Neural cell (in vitro differentiated cells): ENCODE data around the gene CACNA2D2.

Experiments
- CTCF ChIP-seq: fragments of 450-650 bp; IDR thresholded peaks from 2 replicates; pipeline ENCODE4 v1.5.1; 2014; ENCODE audit warnings: antibody characterized with exemption, mild to moderate bottlenecking, moderate library complexity; ENCODE audit not compliant: poor library complexity, severe bottlenecking
- EP300 ChIP-seq: fragments of 450-650 bp; conservative IDR thresholded peaks from 2 replicates; pipeline ENCODE4 v1.6.1; 2014; ENCODE audit warnings: antibody characterized with exemption, mild to moderate bottlenecking, moderate library complexity; ENCODE audit not compliant: poor library complexity, severe bottlenecking
- EZH2 ChIP-seq: fragments of 200-600, 300-800 bp; shearing (Covaris generic), sonication (generic); IDR thresholded peaks from 2 replicates; pipeline ENCODE4 v1.6.1; 2014; ENCODE audit warnings: antibody characterized with exemption, low read length, borderline replicate concordance, mild to moderate bottlenecking; ENCODE audit not compliant: insufficient read depth, poor library complexity, severe bottlenecking
- POLR2AphosphoS5 ChIP-seq: IDR thresholded peaks from 2 replicates; pipeline ENCODE4 v1.6.1; 2012
- RAD21 ChIP-seq: fragments of 450-650 bp; conservative IDR thresholded peaks from 2 replicates; pipeline ENCODE4 v1.6.1; 2014; ENCODE audit warnings: antibody characterized with exemption, mild to moderate bottlenecking, moderate library complexity
- REST ChIP-seq: IDR thresholded peaks from 2 replicates; pipeline ENCODE4 v1.6.1; 2012; ENCODE audit warnings: borderline replicate concordance
- SMC3 ChIP-seq: fragments of 450-650 bp; conservative IDR thresholded peaks from 2 replicates; pipeline ENCODE4 v1.6.1; 2014; ENCODE audit warnings: antibody characterized with exemption, mild to moderate bottlenecking, moderate library complexity; ENCODE audit not compliant: poor library complexity
- TAF1 ChIP-seq: IDR thresholded peaks from 2 replicates; pipeline ENCODE4 v1.6.1; 2012; ENCODE audit warnings: low read depth

GRCh38 chr3:50447290-50447840, 56.1 kb downstream of the CACNA2D2 start:
- no peak for TF ChIP-seq CTCF
- TF ChIP-seq POLR2AphosphoS5, result no peak
- TF ChIP-seq TAF1, result no peak
- no peak for TF ChIP-seq EP300
- TF ChIP-seq EZH2, result no peak
- TF ChIP-seq SMC3, result no peak
- no peak for TF ChIP-seq REST
- TF ChIP-seq RAD21, result no peak
